Stimulated activated CD8-positive, alpha-beta memory T cell treated with anti-CD3 and anti-CD28 coated beads, Interleukin-12 subunit alpha, Interleukin-12 subunit beta, amount 100 ng/mL, for 4 hours (primary cell): ENCODE results near the gene BICD2.

Experiments
- DNase-seq: peaks from one replicate; pipeline ENCODE4 v3.0.0-alpha.2; 2020; ENCODE audit warnings: low read depth

The BICD2 gene

GRCh38 chr9:92747459-92748232 is 17.0 kb downstream of the BICD2 start:
- no peak for DNase-seq

- no peak for DNase-seq
These were observed 17.8 kb downstream of the BICD2 start for GRCh38 chr9:92746567-92747458.

GRCh38 chr9:92745881-92746280 is 18.8 kb downstream of the BICD2 start:
- no peak for DNase-seq

- DNase-seq = no peak
These were observed 19.3 kb downstream of the BICD2 start for GRCh38 chr9:92745331-92745730.

GRCh38 chr9:92740969-92741368 is 23.7 kb downstream of the BICD2 start:
- DNase-seq = no peak

- no peak for DNase-seq
These were observed 24.1 kb downstream of the BICD2 start for GRCh38 chr9:92740446-92740961.

- DNase-seq = no peak
These were observed 24.6 kb downstream of the BICD2 start for GRCh38 chr9:92740009-92740408.

- DNase-seq = no peak
These were observed 25.2 kb downstream of the BICD2 start for GRCh38 chr9:92739346-92739970.

- DNase-seq = no peak
These were observed 26.0 kb downstream of the BICD2 start for GRCh38 chr9:92738661-92739081.

- no peak for DNase-seq
These were observed 26.9 kb downstream of the BICD2 start for GRCh38 chr9:92737611-92738299.

GRCh38 chr9:92737216-92737606 is 27.4 kb downstream of the BICD2 start:
- DNase-seq = no peak

GRCh38 chr9:92736563-92737215 is 27.9 kb downstream of the BICD2 start:
- DNase-seq = no peak

- no peak for DNase-seq
These were observed 28.7 kb downstream of the BICD2 start for GRCh38 chr9:92735636-92736562.

GRCh38 chr9:92734931-92735635 is 29.6 kb downstream of the BICD2 start:
- DNase-seq = no peak

- DNase-seq = no peak
These were observed 33.7 kb downstream of the BICD2 start for GRCh38 chr9:92730897-92731296.

GRCh38 chr9:92729735-92730155 is 34.9 kb downstream of the BICD2 start:
- no peak for DNase-seq

- DNase-seq = no peak
These were observed 35.5 kb downstream of the BICD2 start for GRCh38 chr9:92728831-92729734.
